ENCODE results near the gene NUF2.
"Not testable (repeated sequence)": the region's sequence is repeated elsewhere in the genome, so short reads cannot be mapped to it uniquely, and the experiment has no call there.

NUF2 gene

GRCh38 chr1:163293497-163293896, 28.3 kb upstream of the NUF2 start:
- H2AFZ ChIP-seq (ENCODE audit: low read length); H3K36me3 ChIP-seq (replicated peaks in 1 of 2; ENCODE audit: control insufficient read depth in 2 of 2, insufficient read depth in 2 of 2, low read length in 2 of 2); H4K91ac ChIP-seq (ENCODE audit: low read depth, low read length, poor library complexity); H3K18ac ChIP-seq (ENCODE audit: low read length); H3K4me1 ChIP-seq (ENCODE audit: control insufficient read depth in 2 of 2, insufficient read depth in 1 of 2, low read depth in 1 of 2, low read length in 2 of 2); H3K27ac ChIP-seq (replicated peaks; ENCODE audit: low read length); H3K9ac ChIP-seq (ENCODE audit: low read depth, low read length, poor library complexity); H3K9me3 ChIP-seq (replicated peaks in 1 of 2; ENCODE audit: control insufficient read depth in 2 of 2, insufficient read depth in 1 of 2, low read depth in 1 of 2, low read length in 2 of 2); H2BK15ac ChIP-seq (ENCODE audit: low read length); H4K8ac ChIP-seq (ENCODE audit: low read depth, low read length); H3K4ac ChIP-seq (ENCODE audit: low read length); H3K79me1 ChIP-seq (ENCODE audit: low read depth, low read length); H2BK120ac ChIP-seq (ENCODE audit: low read depth, low read length); H2BK12ac ChIP-seq (ENCODE audit: low read length); H3K27me3 ChIP-seq (ENCODE audit: control insufficient read depth in 3 of 3, insufficient read depth in 3 of 3, low read depth in 1 of 3, low read length in 3 of 3); H3K4me2 ChIP-seq (ENCODE audit: insufficient read depth, low read length, poor library complexity, severe bottlenecking); DNase-seq (ENCODE audit: low spot score); H2BK5ac ChIP-seq (ENCODE audit: low read length); H3K23ac ChIP-seq (ENCODE audit: low read depth, low read length, poor library complexity); H2AK5ac ChIP-seq (ENCODE audit: low read depth, low read length); H3K14ac ChIP-seq (ENCODE audit: low read length); H3K4me3 ChIP-seq (ENCODE audit: low read length in 2 of 2): not testable (repeated sequence)
- WGBS, 2 donors (ENCODE audit: extremely low coverage in 2 of 2, insufficient read length in 2 of 2, insufficient replicate concordance in 1 of 2), result no CpG with 5 or more reads among the region's 1 CpG

DNA sequence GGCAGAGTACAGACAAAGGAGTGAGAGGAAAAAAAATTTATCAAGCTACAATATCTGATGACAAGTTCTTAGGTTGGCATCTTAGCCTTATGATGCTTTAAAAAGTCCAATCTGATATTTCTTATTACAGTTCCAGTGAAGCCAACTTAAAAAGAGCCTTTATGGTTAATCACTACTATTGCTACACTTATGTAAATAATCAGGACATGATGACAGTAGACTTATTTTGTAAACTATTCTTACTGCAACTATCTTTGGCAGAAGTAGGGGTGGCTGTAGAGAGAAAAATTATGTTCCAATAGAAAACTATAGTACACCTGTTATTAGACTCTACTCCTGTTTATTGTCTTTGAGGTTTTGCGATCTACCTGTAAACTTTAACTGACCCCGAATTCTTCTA, 25.8 kb upstream of the NUF2 start:
- Histone ChIP-seq H2AK5ac (ENCODE audit: low read depth, low read length) (no peak overlapping the region), H3K18ac (ENCODE audit: low read length) (no peak overlapping the region), H3K23ac (ENCODE audit: low read depth, low read length, poor library complexity) (no peak overlapping the region), H4K91ac (ENCODE audit: low read depth, low read length, poor library complexity) (no peak overlapping the region), H3K4ac (ENCODE audit: low read length) (no peak overlapping the region), H2BK12ac (ENCODE audit: low read length) (no peak overlapping the region), H3K4me2 (ENCODE audit: insufficient read depth, low read length, poor library complexity, severe bottlenecking) (no peak overlapping the region), H3K27ac (replicated peaks; ENCODE audit: low read length) (no peak overlapping the region), H2AFZ (ENCODE audit: low read length) (no peak overlapping the region), H3K14ac (ENCODE audit: low read length) (no peak overlapping the region), H3K36me3 (replicated peaks in 1 of 2; ENCODE audit: control insufficient read depth in 2 of 2, insufficient read depth in 2 of 2, low read length in 2 of 2) (peaks cover 0 to 12% of the 10 kb centered on the region in 2 donors), H3K9ac (ENCODE audit: low read depth, low read length, poor library complexity) (no peak overlapping the region), H2BK5ac (ENCODE audit: low read length) (no peak overlapping the region), H2BK120ac (ENCODE audit: low read depth, low read length) (no peak overlapping the region), H3K79me1 (ENCODE audit: low read depth, low read length) (no peaks in the 10 kb centered on the region), H3K9me3 (replicated peaks in 1 of 2; ENCODE audit: control insufficient read depth in 2 of 2, insufficient read depth in 1 of 2, low read depth in 1 of 2, low read length in 2 of 2) (no peaks in the 10 kb centered on the region), H4K8ac (ENCODE audit: low read depth, low read length) (no peak overlapping the region), H3K4me3 (ENCODE audit: low read length in 2 of 2) (no peak overlapping the region), H3K4me1 (ENCODE audit: control insufficient read depth in 2 of 2, insufficient read depth in 1 of 2, low read depth in 1 of 2, low read length in 2 of 2) (peaks cover 0 to 4% of the 10 kb centered on the region in 2 donors), H3K27me3 (ENCODE audit: control insufficient read depth in 3 of 3, insufficient read depth in 3 of 3, low read depth in 1 of 3, low read length in 3 of 3) (no peaks in the 10 kb centered on the region), H2BK15ac (ENCODE audit: low read length) (no peak overlapping the region)
- no peak for DNase-seq (ENCODE audit: low spot score)
- WGBS, 2 donors (ENCODE audit: extremely low coverage in 2 of 2, insufficient read length in 2 of 2, insufficient replicate concordance in 1 of 2), result no CpG with 5 or more reads among the region's 2 CpGs

DNA sequence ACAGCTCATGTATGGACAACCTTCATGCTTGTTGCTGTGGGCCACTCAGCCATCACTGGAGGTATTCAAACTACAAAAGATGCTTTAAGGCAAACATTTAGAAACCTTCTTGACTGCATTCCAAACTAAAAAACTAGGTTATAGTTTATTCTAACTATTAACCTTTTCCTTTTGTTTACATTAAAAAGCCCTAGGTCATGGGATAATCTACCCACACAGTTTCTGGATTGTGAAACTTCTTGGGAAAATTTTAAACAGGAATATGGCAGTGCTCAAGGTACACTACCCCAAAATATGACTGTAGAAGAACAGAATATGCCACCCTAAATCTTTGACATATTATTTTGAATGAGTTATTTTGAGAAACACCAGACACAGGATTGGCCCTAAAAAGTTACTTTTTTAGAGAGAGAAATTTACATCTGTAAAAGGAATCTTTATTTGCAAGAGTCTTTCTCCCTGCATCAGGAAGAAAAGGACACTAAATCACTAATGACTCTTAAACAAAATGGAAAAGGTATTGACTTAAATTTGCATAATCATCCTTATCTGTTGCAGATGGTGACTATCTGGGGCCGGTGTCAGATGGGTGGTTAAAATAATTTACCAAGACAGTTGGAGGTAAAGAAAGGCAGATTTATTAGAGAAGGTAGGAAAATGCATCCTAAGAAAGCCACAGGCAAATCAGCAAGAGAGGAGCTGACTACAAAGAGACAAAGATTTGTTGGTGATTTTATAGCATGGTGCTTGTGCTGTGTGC, 25.1 kb upstream of the NUF2 start:
- Histone ChIP-seq H2BK5ac (ENCODE audit: low read length) (no peak overlapping the region), H2AK5ac (ENCODE audit: low read depth, low read length) (no peak overlapping the region), H3K79me1 (ENCODE audit: low read depth, low read length) (no peaks in the 10 kb centered on the region), H3K9ac (ENCODE audit: low read depth, low read length, poor library complexity) (no peak overlapping the region), H2BK120ac (ENCODE audit: low read depth, low read length) (no peak overlapping the region), H3K4me2 (ENCODE audit: insufficient read depth, low read length, poor library complexity, severe bottlenecking) (no peak overlapping the region), H2AFZ (ENCODE audit: low read length) (no peak overlapping the region), H3K14ac (ENCODE audit: low read length) (no peak overlapping the region), H2BK15ac (ENCODE audit: low read length) (no peak overlapping the region), H3K36me3 (replicated peaks in 1 of 2; ENCODE audit: control insufficient read depth in 2 of 2, insufficient read depth in 2 of 2, low read length in 2 of 2) (peaks cover 0 to 16% of the 10 kb centered on the region in 2 donors), H3K27me3 (ENCODE audit: control insufficient read depth in 3 of 3, insufficient read depth in 3 of 3, low read depth in 1 of 3, low read length in 3 of 3) (no peaks in the 10 kb centered on the region), H3K18ac (ENCODE audit: low read length) (no peak overlapping the region), H3K27ac (replicated peaks; ENCODE audit: low read length) (no peak overlapping the region), H4K91ac (ENCODE audit: low read depth, low read length, poor library complexity) (no peak overlapping the region), H3K23ac (ENCODE audit: low read depth, low read length, poor library complexity) (no peak overlapping the region), H3K4ac (ENCODE audit: low read length) (no peak overlapping the region), H4K8ac (ENCODE audit: low read depth, low read length) (no peak overlapping the region), H3K4me1 (ENCODE audit: control insufficient read depth in 2 of 2, insufficient read depth in 1 of 2, low read depth in 1 of 2, low read length in 2 of 2) (peaks cover 0 to 4% of the 10 kb centered on the region in 2 donors), H2BK12ac (ENCODE audit: low read length) (no peak overlapping the region), H3K9me3 (replicated peaks in 1 of 2; ENCODE audit: control insufficient read depth in 2 of 2, insufficient read depth in 1 of 2, low read depth in 1 of 2, low read length in 2 of 2) (no peaks in the 10 kb centered on the region), H3K4me3 (ENCODE audit: low read length in 2 of 2) (no peak overlapping the region)
- no CpG with 5 or more reads among the region's 1 CpG for WGBS, 2 donors (ENCODE audit: extremely low coverage in 2 of 2, insufficient read length in 2 of 2, insufficient replicate concordance in 1 of 2)
- no peak for DNase-seq (ENCODE audit: low spot score)

DNA sequence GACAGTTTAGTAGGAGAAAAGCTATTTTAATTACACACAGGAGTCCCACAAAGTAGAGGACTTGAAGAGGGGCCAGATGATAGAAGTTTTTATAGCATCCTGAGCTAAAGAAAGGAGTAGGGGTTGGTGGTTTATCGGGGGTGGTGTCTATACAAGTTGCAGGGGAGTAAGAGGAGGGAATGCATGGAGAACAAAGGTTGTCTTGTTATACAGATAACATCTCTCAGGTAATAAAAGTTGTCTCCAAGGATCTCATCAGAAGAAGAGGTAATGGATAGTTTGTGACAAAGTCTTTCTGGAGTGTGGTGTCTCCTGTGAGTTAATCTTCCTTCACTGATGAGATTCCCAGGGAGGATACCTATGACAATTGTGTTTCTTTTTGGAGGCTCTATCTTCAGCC, 23.4 kb upstream of the NUF2 start:
- no peak overlapping the region for H3K18ac ChIP-seq (ENCODE audit: low read length)
- no peak overlapping the region for H3K14ac ChIP-seq (ENCODE audit: low read length)
- H2AK5ac ChIP-seq (ENCODE audit: low read depth, low read length), result no peak overlapping the region
- H3K4me2 ChIP-seq (ENCODE audit: insufficient read depth, low read length, poor library complexity, severe bottlenecking), result no peak overlapping the region
- no peak overlapping the region for H2BK12ac ChIP-seq (ENCODE audit: low read length)
- no peak overlapping the region for H3K4ac ChIP-seq (ENCODE audit: low read length)
- no CpG with 5 or more reads among the region's 1 CpG for WGBS, 2 donors (ENCODE audit: extremely low coverage in 2 of 2, insufficient read length in 2 of 2, insufficient replicate concordance in 1 of 2)
- H3K4me1 ChIP-seq (ENCODE audit: control insufficient read depth in 2 of 2, insufficient read depth in 1 of 2, low read depth in 1 of 2, low read length in 2 of 2), result peaks cover 0 to 4% of the 10 kb centered on the region in 2 donors
- no peak overlapping the region for H2BK15ac ChIP-seq (ENCODE audit: low read length)
- no peak for DNase-seq (ENCODE audit: low spot score)
- H3K9ac ChIP-seq (ENCODE audit: low read depth, low read length, poor library complexity), result no peak overlapping the region
- H2BK5ac ChIP-seq (ENCODE audit: low read length), result no peak overlapping the region
- no peak overlapping the region for H2AFZ ChIP-seq (ENCODE audit: low read length)
- peaks cover 0 to 16% of the 10 kb centered on the region in 2 donors for H3K36me3 ChIP-seq (replicated peaks in 1 of 2; ENCODE audit: control insufficient read depth in 2 of 2, insufficient read depth in 2 of 2, low read length in 2 of 2)
- H4K8ac ChIP-seq (ENCODE audit: low read depth, low read length), result no peak overlapping the region
- H2BK120ac ChIP-seq (ENCODE audit: low read depth, low read length), result no peak overlapping the region
- H3K4me3 ChIP-seq (ENCODE audit: low read length in 2 of 2), result no peak overlapping the region
- no peaks in the 10 kb centered on the region for H3K27me3 ChIP-seq (ENCODE audit: control insufficient read depth in 3 of 3, insufficient read depth in 3 of 3, low read depth in 1 of 3, low read length in 3 of 3)
- H3K79me1 ChIP-seq (ENCODE audit: low read depth, low read length), result no peaks in the 10 kb centered on the region
- no peaks in the 10 kb centered on the region for H3K9me3 ChIP-seq (replicated peaks in 1 of 2; ENCODE audit: control insufficient read depth in 2 of 2, insufficient read depth in 1 of 2, low read depth in 1 of 2, low read length in 2 of 2)
- no peak overlapping the region for H3K23ac ChIP-seq (ENCODE audit: low read depth, low read length, poor library complexity)
- no peak overlapping the region for H3K27ac ChIP-seq (replicated peaks; ENCODE audit: low read length)
- H4K91ac ChIP-seq (ENCODE audit: low read depth, low read length, poor library complexity), result no peak overlapping the region
